Body of pancreas (tissue), 4 donors: Measurements from ENCODE around the gene KLF15.

Experiments used
- POLR2A ChIP-seq, 3 donors: fragments of 450-650 bp; IDR thresholded peaks; one replicate each; pipeline ENCODE4 v1.6.1; 2016; ENCODE audit warnings: antibody characterized with exemption in 3 of 3, mild to moderate bottlenecking in 2 of 3
- TF ChIP-seq, protein P1 (sequence below), 7 experiments: fragments of 450-650 bp in 4 of 7; fragments of 200-600 bp in 3 of 7; sonication (generic) in 3 of 7; IDR thresholded peaks; one replicate each; pipeline ENCODE4 v1.5.1; 2016 to 2019; ENCODE audit warnings: antibody characterized with exemption in 7 of 7

DNA sequence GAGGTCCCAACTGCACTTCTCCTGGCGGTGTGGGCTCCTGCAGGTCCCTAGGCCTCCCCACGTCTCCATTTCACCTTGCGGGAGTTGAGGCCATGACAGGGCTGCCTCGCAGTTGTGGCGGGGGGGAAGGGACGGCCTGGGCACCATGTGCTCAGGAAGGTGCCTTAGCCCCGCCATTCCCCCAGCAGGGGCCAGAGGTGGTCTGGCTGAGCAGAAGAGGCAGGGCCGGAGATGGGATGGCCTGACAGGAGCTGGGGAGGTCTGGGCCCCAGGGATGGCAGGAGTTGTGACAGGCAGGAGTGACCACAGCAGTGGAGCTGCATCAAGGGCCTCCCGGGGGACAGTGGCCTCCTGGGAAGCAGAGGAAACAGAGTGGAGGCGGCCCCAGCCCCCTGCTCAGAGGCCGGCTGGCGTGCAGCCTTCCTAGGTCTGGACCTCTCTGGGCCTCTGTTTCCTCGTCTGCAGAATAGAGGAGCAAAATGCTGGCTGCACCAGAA is 18.7 kb upstream of the KLF15 start:
- TF ChIP-seq, protein P1, sequence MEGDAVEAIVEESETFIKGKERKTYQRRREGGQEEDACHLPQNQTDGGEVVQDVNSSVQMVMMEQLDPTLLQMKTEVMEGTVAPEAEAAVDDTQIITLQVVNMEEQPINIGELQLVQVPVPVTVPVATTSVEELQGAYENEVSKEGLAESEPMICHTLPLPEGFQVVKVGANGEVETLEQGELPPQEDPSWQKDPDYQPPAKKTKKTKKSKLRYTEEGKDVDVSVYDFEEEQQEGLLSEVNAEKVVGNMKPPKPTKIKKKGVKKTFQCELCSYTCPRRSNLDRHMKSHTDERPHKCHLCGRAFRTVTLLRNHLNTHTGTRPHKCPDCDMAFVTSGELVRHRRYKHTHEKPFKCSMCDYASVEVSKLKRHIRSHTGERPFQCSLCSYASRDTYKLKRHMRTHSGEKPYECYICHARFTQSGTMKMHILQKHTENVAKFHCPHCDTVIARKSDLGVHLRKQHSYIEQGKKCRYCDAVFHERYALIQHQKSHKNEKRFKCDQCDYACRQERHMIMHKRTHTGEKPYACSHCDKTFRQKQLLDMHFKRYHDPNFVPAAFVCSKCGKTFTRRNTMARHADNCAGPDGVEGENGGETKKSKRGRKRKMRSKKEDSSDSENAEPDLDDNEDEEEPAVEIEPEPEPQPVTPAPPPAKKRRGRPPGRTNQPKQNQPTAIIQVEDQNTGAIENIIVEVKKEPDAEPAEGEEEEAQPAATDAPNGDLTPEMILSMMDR (IDR thresholded peaks at IDR 0.05) = no peak
- TF ChIP-seq POLR2A (IDR thresholded peaks at IDR 0.05) = no peak
